Neural progenitor cell (in vitro differentiated cells): ENCODE results near the gene MSL2. TPM values are rescaled to one million over a fixed set of nuclear protein-coding genes. Genes with fewer than 3 reads are reported as not detected.
A peak's percentile ranks its signal among the peaks of the same experiment; 100 is the strongest.

Experiments used
- DNase-seq: peaks from one replicate; pipeline ENCODE4 v3.0.0-alpha.2; 2016; ENCODE audit warnings: low spot score
- H2AFZ ChIP-seq: fragments of 200-600 bp; sonication (generic); replicated peaks from 2 replicates; pipeline ENCODE4 v1.6.1; 2016; ENCODE audit warnings: antibody characterized with exemption
- H3F3A ChIP-seq: fragments of 200-600 bp; sonication (generic); 2 replicates; pipeline ENCODE4 v1.6.1; 2016; ENCODE audit warnings: antibody characterized with exemption, low read depth
- H3K27ac ChIP-seq: fragments of 200-600 bp; sonication (generic); 2 replicates; pipeline ENCODE4 v1.5.1; 2016; ENCODE audit warnings: mild to moderate bottlenecking
- H3K27me3 ChIP-seq: fragments of 200-600 bp; sonication (generic); 2 replicates; pipeline ENCODE4 v1.6.1; 2016; ENCODE audit warnings: mild to moderate bottlenecking, moderate library complexity
- H3K36me3 ChIP-seq: fragments of 200-600 bp; sonication (generic); 2 replicates; pipeline ENCODE4 v1.5.1; 2016
- H3K4me1 ChIP-seq: fragments of 200-600 bp; sonication (generic); 2 replicates; pipeline ENCODE4 v1.6.1; 2016; ENCODE audit warnings: mixed run types
- H3K4me2 ChIP-seq: fragments of 200-600 bp; sonication (generic); 2 replicates; pipeline ENCODE4 v1.6.1; 2016
- H3K4me3 ChIP-seq: fragments of 200-600 bp; sonication (generic); 2 replicates; pipeline ENCODE4 v1.5.1; 2016
- H3K79me2 ChIP-seq: fragments of 200-600 bp; sonication (generic); 2 replicates; pipeline ENCODE4 v1.6.1; 2016; ENCODE audit warnings: low read depth
- H3K9ac ChIP-seq: fragments of 200-600 bp; sonication (generic); 2 replicates; pipeline ENCODE4 v1.6.1; 2016
- H3K9me3 ChIP-seq: fragments of 200-600 bp; sonication (generic); 2 replicates; pipeline ENCODE4 v1.5.1; 2016; ENCODE audit warnings: low read depth
- H4K20me1 ChIP-seq: fragments of 200-600 bp; sonication (generic); 2 replicates; pipeline ENCODE4 v1.6.1; 2016; ENCODE audit warnings: low read depth
- H3K27ac Mint-ChIP-seq: 3 replicates; pipeline ENCODE4 v1.8.0; 2021; ENCODE audit warnings: mixed read lengths
- H3K27me3 Mint-ChIP-seq: 2 replicates; pipeline ENCODE4 v1.8.0; 2022; ENCODE audit warnings: low read depth, mild to moderate bottlenecking, inconsistent platforms, moderate library complexity, mixed read lengths; ENCODE audit not compliant: insufficient read depth
- H3K36me3 Mint-ChIP-seq: 3 replicates; pipeline ENCODE4 v1.8.0; 2021; ENCODE audit warnings: mixed read lengths
- H3K4me1 Mint-ChIP-seq: 3 replicates; pipeline ENCODE4 v1.8.0; 2021; ENCODE audit warnings: mixed read lengths
- H3K4me3 Mint-ChIP-seq: 3 replicates; pipeline ENCODE4 v1.8.0; 2021; ENCODE audit warnings: mild to moderate bottlenecking, moderate library complexity, mixed read lengths
- H3K9me3 Mint-ChIP-seq: 3 replicates; pipeline ENCODE4 v1.8.0; 2020; ENCODE audit warnings: mixed read lengths
- EZH2 ChIP-seq: fragments of 200-600 bp; sonication (generic); IDR thresholded peaks from 2 replicates; pipeline ENCODE4 v1.6.1; 2017; ENCODE audit warnings: antibody characterized with exemption, mild to moderate bottlenecking, moderate library complexity
- EZH2phosphoT487 ChIP-seq: fragments of 200-600 bp; sonication (generic); IDR thresholded peaks from 2 replicates; pipeline ENCODE4 v1.6.1; 2017; ENCODE audit warnings: antibody characterized with exemption
- total RNA-seq: library from RNA; depleted of rRNA; stranded (reverse); fragments of >200 nt; gene quantifications from 2 replicates; pipeline ENCODE4 v1.2.3, GENCODE V29; 2015; ENCODE audit warnings: low replicate concordance
- TF ChIP-seq, protein P1 (sequence below): fragments of 200-600 bp; sonication (generic); IDR thresholded peaks from 2 replicates; pipeline ENCODE4 v1.5.1; 2017; ENCODE audit warnings: antibody characterized with exemption, mild to moderate bottlenecking

The MSL2 gene
- total RNA-seq, 1 donor from 2014 or later = 52.9 TPM

DNA sequence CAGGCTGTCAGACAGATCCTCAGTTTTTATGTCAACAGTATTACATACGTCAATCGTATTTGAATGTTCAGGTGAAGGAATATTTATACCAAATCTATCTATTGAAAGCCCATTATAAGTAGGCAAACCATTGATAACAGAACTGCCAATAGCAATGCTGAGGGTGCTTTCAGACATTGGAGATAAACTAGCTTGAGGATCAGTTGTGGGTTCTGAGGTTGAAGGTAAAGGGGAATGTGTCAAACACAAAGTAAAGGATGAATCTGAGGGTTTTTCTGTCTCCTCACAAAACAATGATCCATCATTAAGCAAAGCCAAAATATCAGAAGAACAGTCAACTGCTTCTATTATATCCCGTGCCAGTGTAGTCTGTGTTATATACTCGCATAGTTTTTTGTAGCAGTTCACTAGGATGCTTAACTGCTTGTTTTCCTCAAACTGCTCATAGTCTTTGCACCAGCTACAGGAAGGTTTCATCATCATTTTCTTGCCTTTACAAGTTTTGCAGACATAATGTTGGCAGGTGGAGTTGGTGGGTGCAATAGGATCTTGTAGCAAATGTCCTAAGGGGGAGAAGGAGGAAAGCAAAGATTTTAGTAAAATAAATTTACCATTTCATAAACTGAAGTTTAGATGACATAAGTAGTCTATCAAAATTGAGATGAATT lies 43.8 kb downstream of the MSL2 start:
- no peak overlapping the region for H3K27ac ChIP-seq
- peaks cover 93% of the 10 kb centered on the region for H3K79me2 ChIP-seq
- H3K36me3 ChIP-seq = no peaks in the 10 kb centered on the region
- no peak for DNase-seq
- no peak overlapping the region for H2AFZ ChIP-seq
- peaks cover 1% of the 10 kb centered on the region for H3K9me3 Mint-ChIP-seq
- H3K27me3 Mint-ChIP-seq = peaks cover 3% of the 10 kb centered on the region
- no peak overlapping the region for H3K4me2 ChIP-seq
- no peaks in the 10 kb centered on the region for H3F3A ChIP-seq
- H3K9ac ChIP-seq = no peak overlapping the region
- peaks cover 28% of the 10 kb centered on the region for H3K36me3 Mint-ChIP-seq
- H3K4me3 ChIP-seq = no peak overlapping the region
- H3K9me3 ChIP-seq = no peaks in the 10 kb centered on the region
- H3K4me1 ChIP-seq = no peaks in the 10 kb centered on the region
- TF ChIP-seq EZH2phosphoT487 (no peak), EZH2 (no peak)
- TF ChIP-seq, protein P1, sequence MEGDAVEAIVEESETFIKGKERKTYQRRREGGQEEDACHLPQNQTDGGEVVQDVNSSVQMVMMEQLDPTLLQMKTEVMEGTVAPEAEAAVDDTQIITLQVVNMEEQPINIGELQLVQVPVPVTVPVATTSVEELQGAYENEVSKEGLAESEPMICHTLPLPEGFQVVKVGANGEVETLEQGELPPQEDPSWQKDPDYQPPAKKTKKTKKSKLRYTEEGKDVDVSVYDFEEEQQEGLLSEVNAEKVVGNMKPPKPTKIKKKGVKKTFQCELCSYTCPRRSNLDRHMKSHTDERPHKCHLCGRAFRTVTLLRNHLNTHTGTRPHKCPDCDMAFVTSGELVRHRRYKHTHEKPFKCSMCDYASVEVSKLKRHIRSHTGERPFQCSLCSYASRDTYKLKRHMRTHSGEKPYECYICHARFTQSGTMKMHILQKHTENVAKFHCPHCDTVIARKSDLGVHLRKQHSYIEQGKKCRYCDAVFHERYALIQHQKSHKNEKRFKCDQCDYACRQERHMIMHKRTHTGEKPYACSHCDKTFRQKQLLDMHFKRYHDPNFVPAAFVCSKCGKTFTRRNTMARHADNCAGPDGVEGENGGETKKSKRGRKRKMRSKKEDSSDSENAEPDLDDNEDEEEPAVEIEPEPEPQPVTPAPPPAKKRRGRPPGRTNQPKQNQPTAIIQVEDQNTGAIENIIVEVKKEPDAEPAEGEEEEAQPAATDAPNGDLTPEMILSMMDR = no peak
- H3K4me1 Mint-ChIP-seq = no peaks in the 10 kb centered on the region
- peaks cover 72% of the 10 kb centered on the region for H4K20me1 ChIP-seq
- no peak overlapping the region for H3K27ac Mint-ChIP-seq
- H3K27me3 ChIP-seq = no peaks in the 10 kb centered on the region
- no peak overlapping the region for H3K4me3 Mint-ChIP-seq

GRCh38 chr3:136151219-136151618 lies 44.9 kb downstream of the MSL2 start:
- Histone ChIP-seq H2AFZ (no peak overlapping the region), H3K27ac (no peak overlapping the region), H3F3A (no peaks in the 10 kb centered on the region), H3K9me3 (no peaks in the 10 kb centered on the region), H3K9ac (no peak overlapping the region), H3K4me3 (no peak overlapping the region), H4K20me1 (peaks cover 69% of the 10 kb centered on the region), H3K4me1 (no peaks in the 10 kb centered on the region), H3K4me2 (no peak overlapping the region), H3K36me3 (no peaks in the 10 kb centered on the region), H3K79me2 (peaks cover 88% of the 10 kb centered on the region), H3K27me3 (no peaks in the 10 kb centered on the region)
- Mint-ChIP-seq H3K9me3 (no peaks in the 10 kb centered on the region), H3K27ac (peak overlapping the region; percentile 50), H3K36me3 (peaks cover 29% of the 10 kb centered on the region), H3K27me3 (peaks cover 3% of the 10 kb centered on the region), H3K4me3 (no peak overlapping the region), H3K4me1 (no peaks in the 10 kb centered on the region)
- TF ChIP-seq EZH2phosphoT487 = no peak
- TF ChIP-seq, protein P1 = no peak
- TF ChIP-seq EZH2 = no peak
- no peak for DNase-seq

GRCh38 chr3:136149667-136150066 lies 46.5 kb downstream of the MSL2 start:
- Histone ChIP-seq H3K27ac (no peak overlapping the region), H3F3A (no peaks in the 10 kb centered on the region), H2AFZ (no peak overlapping the region), H3K9ac (no peak overlapping the region), H3K36me3 (no peaks in the 10 kb centered on the region), H4K20me1 (peaks cover 54% of the 10 kb centered on the region), H3K4me3 (no peak overlapping the region), H3K79me2 (peaks cover 72% of the 10 kb centered on the region), H3K9me3 (no peaks in the 10 kb centered on the region), H3K4me1 (no peaks in the 10 kb centered on the region), H3K4me2 (no peak overlapping the region), H3K27me3 (no peaks in the 10 kb centered on the region)
- Mint-ChIP-seq H3K4me1 (no peaks in the 10 kb centered on the region), H3K36me3 (peaks cover 40% of the 10 kb centered on the region), H3K9me3 (no peaks in the 10 kb centered on the region), H3K27me3 (peaks cover 3% of the 10 kb centered on the region), H3K4me3 (no peak overlapping the region), H3K27ac (no peak overlapping the region)
- TF ChIP-seq EZH2 = no peak
- TF ChIP-seq, protein P1 = no peak
- TF ChIP-seq EZH2phosphoT487 = no peak
- DNase-seq = no peak
